HFF-Myc (cell line): ENCODE results near the gene LIPK.
A peak's percentile ranks its signal among the peaks of the same experiment; 100 is the strongest.

Experiments
- DNase-seq: peaks from one replicate; pipeline ENCODE4 v3.0.0-alpha.2; 2011; ENCODE audit warnings: low read depth; ENCODE audit errors: extremely low read depth
- H3K4me3 ChIP-seq: replicated peaks from 2 replicates; pipeline ENCODE4 v1.5.1; 2011; ENCODE audit warnings: low read depth, mild to moderate bottlenecking, control low read depth, low read length
- TF ChIP-seq, protein P1 (sequence below): IDR thresholded peaks from 2 replicates; pipeline ENCODE4 v1.5.1; 2012; ENCODE audit warnings: mild to moderate bottlenecking, low read depth, low read length, control low read depth; ENCODE audit errors: missing control alignments

LIPK gene

DNA sequence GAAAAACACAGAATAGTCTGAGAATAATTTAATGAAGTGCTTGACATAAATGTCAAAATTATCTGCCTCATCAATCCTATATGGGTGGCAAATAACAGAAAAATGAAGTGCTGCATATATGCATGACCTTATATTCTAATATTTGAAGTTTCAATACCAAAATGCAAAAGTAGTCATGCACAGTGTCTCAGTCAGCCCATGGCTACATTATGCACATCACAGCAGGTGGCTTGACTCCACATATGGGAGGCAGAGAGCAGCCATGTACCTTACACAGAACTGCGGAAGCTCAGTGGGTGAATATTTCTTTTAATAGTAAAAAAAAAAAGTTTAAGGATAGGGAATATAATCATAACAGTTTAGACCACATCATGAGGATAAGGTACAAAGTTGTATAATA, 36.4 kb downstream of the LIPK start:
- no peak overlapping the region for H3K4me3 ChIP-seq
- TF ChIP-seq, protein P1, sequence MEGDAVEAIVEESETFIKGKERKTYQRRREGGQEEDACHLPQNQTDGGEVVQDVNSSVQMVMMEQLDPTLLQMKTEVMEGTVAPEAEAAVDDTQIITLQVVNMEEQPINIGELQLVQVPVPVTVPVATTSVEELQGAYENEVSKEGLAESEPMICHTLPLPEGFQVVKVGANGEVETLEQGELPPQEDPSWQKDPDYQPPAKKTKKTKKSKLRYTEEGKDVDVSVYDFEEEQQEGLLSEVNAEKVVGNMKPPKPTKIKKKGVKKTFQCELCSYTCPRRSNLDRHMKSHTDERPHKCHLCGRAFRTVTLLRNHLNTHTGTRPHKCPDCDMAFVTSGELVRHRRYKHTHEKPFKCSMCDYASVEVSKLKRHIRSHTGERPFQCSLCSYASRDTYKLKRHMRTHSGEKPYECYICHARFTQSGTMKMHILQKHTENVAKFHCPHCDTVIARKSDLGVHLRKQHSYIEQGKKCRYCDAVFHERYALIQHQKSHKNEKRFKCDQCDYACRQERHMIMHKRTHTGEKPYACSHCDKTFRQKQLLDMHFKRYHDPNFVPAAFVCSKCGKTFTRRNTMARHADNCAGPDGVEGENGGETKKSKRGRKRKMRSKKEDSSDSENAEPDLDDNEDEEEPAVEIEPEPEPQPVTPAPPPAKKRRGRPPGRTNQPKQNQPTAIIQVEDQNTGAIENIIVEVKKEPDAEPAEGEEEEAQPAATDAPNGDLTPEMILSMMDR: no peak
- no peak for DNase-seq

DNA sequence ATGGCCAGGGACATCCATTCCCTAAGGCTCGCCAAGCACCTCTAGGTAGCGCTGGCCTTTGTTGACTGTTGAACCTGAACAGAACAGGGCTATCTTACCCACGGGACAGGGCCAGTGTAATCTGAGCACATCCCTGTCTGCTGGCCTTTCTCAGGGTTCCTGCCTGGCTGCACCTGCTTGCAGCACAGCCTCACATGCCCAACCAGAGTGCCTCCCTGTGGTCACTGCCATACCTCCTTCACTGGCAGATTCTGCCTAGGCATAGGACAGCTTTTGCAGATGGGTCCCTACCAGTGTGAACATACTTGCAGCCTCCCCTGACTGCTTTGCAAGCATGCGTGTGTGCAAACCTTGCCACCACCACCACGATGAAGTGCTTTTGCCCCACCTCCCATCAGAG, 38.0 kb downstream of the LIPK start:
- no peak overlapping the region for H3K4me3 ChIP-seq
- TF ChIP-seq, protein P1: no peak
- no peak for DNase-seq

DNA sequence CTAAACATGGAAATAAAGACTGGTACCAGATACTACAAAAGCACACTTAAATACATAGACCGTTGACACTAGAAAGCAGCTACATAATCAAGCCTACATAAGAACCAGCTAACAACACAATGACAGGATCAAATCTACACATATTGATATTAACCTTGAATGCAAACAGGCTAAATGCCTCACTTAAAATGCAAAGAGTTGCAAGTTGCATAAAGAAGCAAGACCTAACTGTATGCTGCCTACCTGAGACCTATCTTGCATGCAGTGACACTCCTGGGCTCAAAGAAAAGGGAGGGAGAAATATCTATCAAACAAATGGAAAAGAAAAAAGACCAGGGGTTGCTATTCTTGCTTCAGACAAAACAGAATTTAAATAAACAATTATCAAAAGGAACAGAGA, 39.6 kb downstream of the LIPK start:
- DNase-seq: no peak
- no peak overlapping the region for H3K4me3 ChIP-seq
- TF ChIP-seq, protein P1: no peak

DNA sequence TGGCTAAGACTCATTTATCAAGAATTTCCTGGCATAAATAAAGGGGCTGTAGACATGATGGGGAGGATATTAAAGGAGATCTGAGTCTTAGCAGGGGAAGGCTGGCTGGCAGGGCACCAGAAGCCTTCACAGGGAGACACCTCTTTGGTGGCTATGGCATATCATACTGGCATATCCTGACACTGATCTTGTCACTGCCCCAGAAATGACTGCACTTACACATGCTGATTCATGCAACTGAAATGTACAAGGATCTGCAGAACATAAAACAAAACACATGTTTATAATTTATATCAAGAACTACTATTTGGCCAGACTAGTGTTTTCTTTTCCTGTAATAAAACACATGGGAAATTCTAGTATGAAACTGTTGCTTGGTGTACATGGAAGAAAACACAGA, 48.2 kb downstream of the LIPK start:
- peak; percentile 72 for DNase-seq
- TF ChIP-seq, protein P1: no peak
- no peak overlapping the region for H3K4me3 ChIP-seq

DNA sequence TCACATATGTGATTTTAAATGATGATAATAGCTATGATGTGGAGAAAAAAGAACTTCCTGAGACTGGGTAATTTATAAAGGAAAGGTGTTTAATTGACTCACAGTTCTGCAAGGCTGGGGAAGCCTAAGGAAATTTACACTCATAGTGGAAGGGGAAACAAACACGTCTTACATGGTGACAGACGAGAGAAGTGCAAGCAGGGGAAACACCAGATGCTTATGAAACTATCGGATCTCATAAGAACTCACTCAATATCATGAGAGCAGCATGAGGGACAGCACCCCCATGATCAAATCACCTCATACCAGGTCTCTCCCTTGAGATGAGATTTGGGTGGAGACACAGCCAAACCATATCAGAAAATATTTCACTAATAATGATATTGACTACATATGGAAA, 49.7 kb downstream of the LIPK start:
- no peak for DNase-seq
- TF ChIP-seq, protein P1: no peak
- no peak overlapping the region for H3K4me3 ChIP-seq

DNA sequence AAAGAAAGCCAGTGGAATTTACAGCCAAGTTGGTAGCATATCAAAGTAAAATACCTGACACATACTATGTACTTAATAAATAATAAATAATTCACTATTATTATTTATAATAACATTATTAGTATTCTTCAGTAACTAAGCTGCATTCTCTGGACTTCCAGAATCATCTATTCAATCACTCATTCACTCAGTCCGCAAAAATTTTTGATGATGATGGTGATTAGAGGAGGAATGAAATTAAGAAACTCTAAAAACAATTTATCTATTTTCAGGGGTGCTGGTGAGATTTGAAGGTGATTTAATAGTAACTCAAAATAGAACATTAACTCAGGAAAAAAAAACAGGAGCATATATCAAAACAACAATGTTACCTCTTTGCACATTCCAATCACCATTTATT, 50.6 kb downstream of the LIPK start:
- no peak overlapping the region for H3K4me3 ChIP-seq
- TF ChIP-seq, protein P1: no peak
- no peak for DNase-seq

DNA sequence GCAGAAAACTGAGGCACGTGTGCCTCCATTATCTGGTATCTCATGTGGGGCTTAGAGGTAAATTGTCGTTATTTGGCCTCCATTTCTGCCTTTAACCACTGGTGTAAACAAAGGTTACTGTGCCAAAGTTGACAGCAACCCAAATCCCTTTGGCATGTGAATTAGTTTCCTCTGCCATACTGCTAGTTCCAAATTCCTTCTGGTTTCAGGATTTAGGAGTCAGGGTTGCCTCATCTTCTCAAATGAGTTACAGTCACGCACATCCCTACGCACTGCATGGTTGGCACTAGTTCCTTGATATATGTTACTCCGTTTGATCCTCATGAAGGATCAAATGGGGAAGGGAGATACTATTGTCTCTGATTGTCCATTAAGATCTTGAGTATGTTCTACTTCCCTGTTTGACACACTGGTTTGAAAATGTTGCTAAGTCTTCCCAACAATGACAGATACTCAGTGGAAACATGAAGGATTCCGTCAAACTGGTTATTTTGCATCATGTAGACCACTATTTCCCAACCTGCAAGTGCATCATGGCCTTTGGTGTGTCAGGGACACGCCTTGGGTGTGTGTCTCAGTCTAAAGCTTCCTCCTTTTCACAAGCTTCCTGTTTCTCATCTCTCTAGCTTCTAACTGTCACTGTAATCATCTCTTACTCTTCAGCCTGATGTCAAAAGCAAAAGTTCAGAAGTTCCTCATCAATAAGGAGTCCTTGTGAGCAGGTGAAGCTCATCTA, 53.5 kb downstream of the LIPK start, which contains the start of gene LIPN:
Gene LIPN (plus strand): TSS at position 655 of the 736 bp plus-strand sequence. CDS start 1,386 bp downstream, outside the sequence.
- TF ChIP-seq, protein P1: no peak

More for the DNA sequence above, 53.5 kb downstream of the LIPK start, which contains the start of gene LIPN:
- no peak within 1 kb of the TSS for H3K4me3 ChIP-seq
- no peak for DNase-seq
